Stimulated activated CD8-positive, alpha-beta memory T cell treated with anti-CD3 and anti-CD28 coated beads, Interleukin-12 subunit alpha, Interleukin-12 subunit beta, amount 100 ng/mL, for 4 hours (primary cell): ENCODE data around the gene RASAL3.

Experiments
- DNase-seq: peaks from one replicate; pipeline ENCODE4 v3.0.0-alpha.2; 2020; ENCODE audit warnings: low read depth

The RASAL3 gene

GRCh38 chr19:15432629-15433518 lies 31.5 kb downstream of the RASAL3 start:
- peak; percentile 92 for DNase-seq

GRCh38 chr19:15432018-15432494 lies 32.3 kb downstream of the RASAL3 start:
- peak; percentile 17 for DNase-seq

DNA sequence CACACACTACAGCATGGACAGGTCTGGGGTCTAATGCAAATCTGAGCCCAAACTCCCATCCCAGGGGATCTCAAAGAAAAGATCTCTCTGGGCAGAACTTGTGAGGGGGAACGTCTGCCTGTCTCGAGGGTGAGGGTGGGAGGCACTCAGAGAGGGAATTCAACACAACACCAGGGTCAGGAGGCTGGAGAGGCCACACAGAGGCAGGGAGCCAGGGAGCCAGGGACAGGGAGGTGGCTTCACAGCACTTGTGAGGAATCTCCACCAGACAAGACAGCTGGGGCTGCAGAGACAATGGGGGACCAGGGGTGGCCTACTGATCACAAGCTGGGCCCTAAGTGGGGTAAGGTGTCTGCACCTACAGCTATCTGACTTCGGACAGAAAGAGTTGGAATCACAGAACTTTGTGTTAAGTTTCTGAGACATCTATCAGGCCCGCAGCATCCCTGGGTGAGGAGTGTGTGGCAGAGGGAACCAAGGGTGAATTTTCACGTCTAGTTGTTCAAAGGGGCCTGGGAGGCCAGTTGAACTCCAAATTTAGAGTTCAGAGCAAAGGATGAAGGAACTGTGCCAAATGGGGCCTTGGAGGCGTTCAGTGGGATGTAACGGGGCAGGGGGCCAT lies 32.8 kb downstream of the RASAL3 start:
- no peak for DNase-seq

- no peak for DNase-seq
These were observed 33.7 kb downstream of the RASAL3 start for GRCh38 chr19:15430526-15431120.

DNA sequence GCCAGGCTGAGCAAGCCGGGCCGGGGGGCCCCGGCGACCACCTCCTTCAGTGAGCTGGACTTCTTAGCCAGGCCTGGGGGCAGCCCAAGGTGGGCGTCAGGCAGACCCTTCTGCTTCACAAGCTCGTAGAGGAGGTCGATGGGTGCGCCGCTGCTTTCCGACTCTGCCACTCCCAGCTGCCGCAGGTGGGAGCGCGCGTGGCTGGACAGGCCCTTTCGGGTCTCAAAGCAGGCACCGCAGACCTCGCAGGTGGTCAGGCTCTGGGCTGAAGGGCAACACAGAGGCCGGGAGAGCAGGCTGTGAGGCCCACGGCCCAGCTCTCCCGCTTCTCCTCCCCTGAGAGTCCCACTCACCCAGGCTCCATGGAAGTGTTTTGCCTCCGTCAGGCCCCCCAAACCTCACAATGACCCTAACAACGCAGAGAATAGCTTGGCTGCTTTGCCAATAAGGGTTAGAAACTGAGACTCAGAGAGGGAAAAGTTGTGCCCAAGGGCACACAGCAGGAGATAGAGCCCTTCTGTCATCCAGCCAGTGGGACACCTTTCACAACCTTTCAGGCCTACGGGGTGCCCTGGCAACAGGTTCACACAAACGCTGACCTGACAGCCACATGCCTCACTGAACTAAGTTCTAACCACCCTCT lies 34.4 kb downstream of the RASAL3 start:
- DNase-seq, result no peak

- no peak for DNase-seq
These were observed 35.2 kb downstream of the RASAL3 start for GRCh38 chr19:15428956-15429824.

DNA sequence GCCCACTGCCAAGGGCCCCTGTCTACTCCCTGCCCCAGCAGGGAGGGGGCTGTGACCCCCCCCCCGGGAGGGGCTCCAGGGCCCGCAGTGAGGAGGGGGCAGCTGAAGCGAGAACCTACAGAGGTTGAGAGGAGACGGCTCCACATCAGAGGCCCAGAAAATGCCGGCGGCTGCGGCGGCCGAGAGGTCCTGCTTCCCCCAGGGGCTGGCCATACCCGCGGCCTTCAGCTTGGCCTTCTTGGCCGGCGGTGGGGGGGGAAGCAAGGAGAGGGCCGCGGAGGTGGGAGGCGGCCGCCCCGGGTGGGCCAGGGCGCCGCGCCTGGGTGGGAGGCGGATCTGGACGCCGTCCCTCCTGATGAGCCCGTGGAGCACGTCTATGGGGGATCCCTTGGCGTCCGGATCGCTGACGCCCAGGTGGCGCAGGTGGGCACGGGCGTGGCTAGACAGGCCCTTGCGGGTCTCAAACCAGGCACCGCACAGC lies 36.3 kb downstream of the RASAL3 start:
- no peak for DNase-seq

DNA sequence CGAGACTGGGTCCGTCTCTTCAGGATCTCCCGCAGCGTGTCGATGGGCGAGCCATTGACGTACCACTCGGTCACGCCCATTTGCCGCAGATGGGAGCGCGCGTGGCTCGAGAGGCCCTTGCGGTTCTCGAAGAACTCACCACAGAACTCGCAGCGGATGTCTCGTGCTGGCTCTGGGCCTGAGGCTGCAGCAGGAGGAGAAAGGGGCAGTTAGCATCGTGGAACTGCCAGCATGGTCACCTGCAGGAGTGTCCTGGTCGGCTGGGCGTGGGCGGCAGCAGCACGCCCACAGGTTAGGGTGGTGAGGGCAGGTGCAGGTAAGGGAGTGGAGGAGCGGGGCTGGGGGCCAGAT lies 37.0 kb downstream of the RASAL3 start:
- DNase-seq, result no peak

- DNase-seq, result no peak
These were observed 37.6 kb downstream of the RASAL3 start for GRCh38 chr19:15426485-15427349.

DNA sequence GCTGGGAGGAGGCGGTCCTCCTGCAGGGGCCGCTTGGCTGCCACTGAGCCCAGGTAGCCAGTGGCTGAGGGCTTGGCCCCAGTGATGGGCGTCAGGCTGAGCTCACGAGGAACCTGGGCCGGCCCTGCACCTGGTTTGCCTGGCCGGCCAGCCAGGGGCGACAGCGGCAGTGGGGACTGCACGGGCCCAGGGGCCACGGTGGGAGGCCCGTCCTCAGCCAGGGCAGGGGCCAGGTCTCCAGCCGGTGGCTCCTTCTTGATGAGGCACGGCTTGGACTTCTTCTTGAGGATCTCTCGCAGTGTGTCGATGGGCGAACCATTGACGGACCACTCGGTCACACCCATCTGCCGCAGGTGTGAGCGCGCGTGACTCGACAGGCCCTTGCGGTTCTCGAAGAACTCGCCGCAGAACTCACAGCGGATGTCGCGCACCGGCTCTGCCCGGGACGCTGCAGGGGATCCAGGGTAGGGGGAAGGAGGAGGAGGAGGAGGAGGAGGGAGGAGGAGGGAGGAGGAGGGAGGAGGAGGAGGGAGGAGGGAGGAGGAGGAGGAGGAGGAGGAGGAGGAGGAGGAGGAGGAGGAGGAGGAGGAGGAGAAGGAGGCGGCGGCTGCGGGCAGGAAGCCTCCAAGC lies 38.9 kb downstream of the RASAL3 start:
- DNase-seq, result no peak

- DNase-seq, result no peak
These were observed 39.6 kb downstream of the RASAL3 start for GRCh38 chr19:15424692-15425272.

- no peak for DNase-seq
These were observed 40.2 kb downstream of the RASAL3 start for GRCh38 chr19:15424121-15424520.

DNA sequence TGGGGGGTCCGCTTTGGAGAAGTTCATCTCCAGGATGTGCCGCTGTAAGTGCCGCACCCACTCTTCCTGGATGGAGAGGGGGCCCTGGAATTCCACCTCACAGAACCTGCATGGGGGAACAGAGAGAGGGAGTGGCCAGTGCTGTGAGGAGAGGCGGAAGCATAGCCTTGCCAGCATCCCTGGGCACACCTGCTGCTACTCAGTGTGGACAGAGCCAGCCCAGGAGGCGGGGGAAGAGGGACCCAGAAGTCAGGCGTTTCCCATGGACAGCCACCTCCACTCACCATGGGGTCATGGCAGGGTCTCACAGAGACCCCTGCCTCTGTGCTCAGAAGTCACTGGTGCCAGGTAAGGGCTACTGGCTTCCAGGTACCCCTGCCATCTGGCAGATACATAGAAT lies 41.2 kb downstream of the RASAL3 start:
- DNase-seq, result no peak

DNA sequence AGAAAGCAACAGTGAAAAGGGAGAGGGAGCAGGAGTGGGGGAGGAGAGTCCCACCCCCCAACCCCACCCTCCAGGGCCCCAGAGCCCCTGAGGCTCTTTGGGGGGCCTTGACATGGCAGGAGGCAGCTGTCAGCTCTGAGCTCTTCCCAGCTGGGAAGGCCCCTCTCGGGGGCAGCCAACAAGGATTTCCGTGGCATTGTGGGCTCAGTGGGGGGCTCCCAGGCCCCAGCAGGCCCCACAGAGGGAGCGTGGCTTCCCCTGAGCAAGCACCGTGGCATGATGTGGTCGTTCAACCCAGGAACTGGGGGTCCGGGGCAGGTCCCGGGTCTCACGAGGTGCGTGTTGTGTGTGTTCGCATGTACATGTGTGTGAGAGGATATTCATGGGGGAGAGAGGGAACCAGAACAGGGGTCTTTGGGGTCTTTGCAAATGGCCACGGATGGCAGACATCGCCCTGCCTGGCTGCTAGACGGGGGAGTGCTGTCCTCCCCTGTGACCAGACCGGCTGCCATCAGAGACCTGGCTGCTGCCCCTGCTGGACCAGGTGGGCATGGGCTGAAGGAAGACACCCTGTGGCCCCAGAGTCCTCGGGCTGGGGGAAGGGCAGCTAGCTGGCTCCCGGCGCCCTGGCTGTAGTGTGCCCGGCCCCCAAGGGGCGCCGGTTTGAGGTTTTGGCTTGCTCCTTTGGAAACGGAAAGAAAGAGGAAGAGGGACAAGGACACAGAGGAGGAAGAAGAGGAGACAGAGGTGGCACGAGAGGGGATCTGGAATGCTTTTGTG lies 41.9 kb downstream of the RASAL3 start:
- DNase-seq, result no peak

GRCh38 chr19:15421721-15422260 lies 42.6 kb downstream of the RASAL3 start:
- DNase-seq, result no peak

GRCh38 chr19:15421136-15421695 lies 43.1 kb downstream of the RASAL3 start:
- DNase-seq, result no peak

GRCh38 chr19:15419413-15420025 lies 44.8 kb downstream of the RASAL3 start:
- DNase-seq, result no peak
